NCI-H2107 treated with DMSO at 0.1 percent for 48 hours (cell line): Measurements from ENCODE around the gene CPEB3.

Source experiments
- DNase-seq: peaks from one replicate; lab custom pipeline; 2025; ENCODE audit not compliant: unreplicated experiment; lab: John Stamatoyannopoulos, UW

Gene CPEB3

GRCh38 chr10:92108120-92108519 lies 182.8 kb downstream of the CPEB3 start:
- DNase-seq, result no peak

GRCh38 chr10:92103376-92104090 lies 187.3 kb downstream of the CPEB3 start:
- no peak for DNase-seq

- DNase-seq, result no peak
Measured at GRCh38 chr10:92102601-92103213, 188.2 kb downstream of the CPEB3 start.

GRCh38 chr10:92094960-92095359 lies 195.9 kb downstream of the CPEB3 start:
- no peak for DNase-seq

GRCh38 chr10:92091965-92092364 lies 198.9 kb downstream of the CPEB3 start:
- no peak for DNase-seq

- DNase-seq, result peak; percentile 89
Measured at GRCh38 chr10:92087750-92088395, 203.0 kb downstream of the CPEB3 start.

GRCh38 chr10:92082583-92083280 lies 208.1 kb downstream of the CPEB3 start:
- no peak for DNase-seq

GRCh38 chr10:92081641-92082040 lies 209.2 kb downstream of the CPEB3 start:
- no peak for DNase-seq

- DNase-seq, result no peak
Measured at GRCh38 chr10:92080244-92080643, 210.6 kb downstream of the CPEB3 start.

- DNase-seq, result no peak
Measured at GRCh38 chr10:92079003-92079402, 211.9 kb downstream of the CPEB3 start.

- no peak for DNase-seq
Measured at GRCh38 chr10:92076722-92077121, 214.2 kb downstream of the CPEB3 start.

- DNase-seq, result no peak
Measured at GRCh38 chr10:92075829-92076228, 215.0 kb downstream of the CPEB3 start.

- DNase-seq, result no peak
Measured at GRCh38 chr10:92074126-92074887, 216.6 kb downstream of the CPEB3 start.

GRCh38 chr10:92068900-92069299 lies 222.0 kb downstream of the CPEB3 start:
- DNase-seq, result no peak

GRCh38 chr10:92066386-92066785 lies 224.5 kb downstream of the CPEB3 start:
- DNase-seq, result no peak

GRCh38 chr10:92064506-92064905 lies 226.4 kb downstream of the CPEB3 start:
- DNase-seq, result no peak

GRCh38 chr10:92062273-92062672 lies 228.6 kb downstream of the CPEB3 start:
- DNase-seq, result no peak

GRCh38 chr10:92054807-92055206 lies 236.1 kb downstream of the CPEB3 start:
- DNase-seq, result no peak

GRCh38 chr10:92052741-92053140 lies 238.1 kb downstream of the CPEB3 start:
- no peak for DNase-seq

GRCh38 chr10:92052088-92052487 lies 238.8 kb downstream of the CPEB3 start:
- DNase-seq, result no peak

- no peak for DNase-seq
Measured at GRCh38 chr10:92047215-92047614, 243.7 kb downstream of the CPEB3 start.
